ENCODE data around the gene GRIN3B.

GRCh38 chr19:990119-990571 lies 10.1 kb upstream of the GRIN3B start:
- TF ChIP-seq CTCF (conservative IDR thresholded peaks at IDR 0.05) = no peak
- no peak for TF ChIP-seq EZH2 (IDR thresholded peaks at IDR 0.05; ENCODE audit: low read depth)

Data from PC-9 (cell line).